ENCODE results near the gene EIF4E. TPM values are rescaled to one million over a fixed set of nuclear protein-coding genes. Genes with fewer than 3 reads are reported as not detected.
A peak's percentile ranks its signal among the peaks of the same experiment; 100 is the strongest.

EIF4E gene
- total and polyA plus RNA-seq, 2 of the 4 experiments (the other 2 are of a cell fraction), result 80.4 to 113 TPM

- no peak overlapping the region for H3K14ac ChIP-seq (replicated peaks; ENCODE audit: low read depth, low read length)
- H3K27ac ChIP-seq (ENCODE audit: insufficient read depth, low read length), result peak overlapping the region; percentile 29; the same call in 1 of the 2 replicates
- no peak overlapping the region for H4K5ac ChIP-seq (ENCODE audit: low read depth, low read length)
- H3K27me3 ChIP-seq (ENCODE audit: control insufficient read depth, insufficient read depth, low read length), result no peaks in the 10 kb centered on the region
- H3K18ac ChIP-seq (ENCODE audit: low read depth, low read length), result no peak overlapping the region
- H2BK15ac ChIP-seq (ENCODE audit: low read depth, low read length), result no peak overlapping the region
- CTCF ChIA-PET, result no interaction called here
- no peaks in the 10 kb centered on the region for H3K9me3 ChIP-seq (ENCODE audit: control insufficient read depth, insufficient read depth, low read length)
- no peak overlapping the region for H3K4me3 ChIP-seq (ENCODE audit: insufficient read depth, low read depth, low read length)
- no peak overlapping the region for H3K4me2 ChIP-seq (ENCODE audit: low read depth, low read length)
- no peak overlapping the region for H2BK120ac ChIP-seq (ENCODE audit: low read depth, low read length)
- no peak overlapping the region for H3K9ac ChIP-seq (ENCODE audit: low read depth, low read length)
- BruUV-seq (replicated peaks), result no TSS peak
- dilution Hi-C loops (cut with HindIII; ENCODE audit: low sequenced_read_pairs, unreplicated experiment), result no loop called here
- DNase-seq (no peak), ATAC-seq (ENCODE audit: low read depth) (no peak)
- no peak overlapping the region for H4K91ac ChIP-seq (ENCODE audit: insufficient read depth, low read depth, low read length)
- H2AFZ ChIP-seq (replicated peaks; ENCODE audit: low read length, poor library complexity), result no peak overlapping the region
- no peak overlapping the region for H2BK20ac ChIP-seq (ENCODE audit: low read depth, low read length)
- H2AK5ac ChIP-seq (ENCODE audit: low read depth, low read length), result no peak overlapping the region
- no peak overlapping the region for H4K8ac ChIP-seq (ENCODE audit: low read depth in 2 of 2, low read length in 2 of 2)
- H3K23ac ChIP-seq (ENCODE audit: low read depth, low read length), result no peak overlapping the region
- in situ Hi-C loops (cut with MboI; ENCODE audit: low sequenced_read_pairs), result loop anchor here (25.0 kb wide), 1 partner anchor 429 kb away; no protein-coding TSS in a partner anchor
- POLR2A ChIA-PET (ENCODE audit: unreplicated experiment), result no interaction called here
- peaks cover 3% of the 10 kb centered on the region; the same call in 1 of the 2 replicates for H4K20me1 ChIP-seq (ENCODE audit: insufficient read depth, low read length)
- H2AK9ac ChIP-seq (replicated peaks; ENCODE audit: low read depth, low read length, poor library complexity), result no peak overlapping the region
- peaks cover 17% of the 10 kb centered on the region for H3K36me3 ChIP-seq (ENCODE audit: control insufficient read depth, insufficient read depth, low read length)
- H3K9me1 ChIP-seq (ENCODE audit: insufficient read depth, low read length), result 0 out of 2 replicates have a peak, but pooled peaks cover 3% of the 10 kb centered on the region
- H3K4ac ChIP-seq (ENCODE audit: low read depth, low read length), result no peak overlapping the region
- 100% methylated on average over 6 of the region's 11 CpGs; no CpG with 5 or more reads in 1 of the 2 experiments for WGBS, 2 experiments (ENCODE audit: extremely low coverage in 2 of 2, insufficient read length in 1 of 2)
- H3K4me1 ChIP-seq (ENCODE audit: control insufficient read depth, insufficient read depth, low read length), result no peaks in the 10 kb centered on the region
- intact Hi-C loops (cut with micrococcal nuclease), result no loop called here
- no peak overlapping the region for H3K56ac ChIP-seq (ENCODE audit: extremely low read depth, insufficient read depth, low read length)
- TF ChIP-seq CEBPB (IDR thresholded peaks at IDR 0.05; ENCODE audit: low read depth, low read length) (peak; percentile 66), BHLHE40 (IDR thresholded peaks at IDR 0.05; ENCODE audit: low read depth, low read length) (no peak)
- peaks cover 24 to 49% of the 10 kb centered on the region in 2 experiments for H3K79me1 ChIP-seq (ENCODE audit: low read depth in 1 of 2, low read length in 2 of 2)
- H2BK5ac ChIP-seq (ENCODE audit: low read depth, low read length, poor library complexity, severe bottlenecking), result peak overlapping the region; percentile 11
These were observed 37.2 kb downstream of the EIF4E start for GRCh38 chr4:98891478-98892337.

Measured in IMR-90 (cell line).